Neutrophil (primary cell): Measurements from ENCODE around the gene KHDC4.

Experiments used
- H3K27ac ChIP-seq: fragments of 200-600 bp; sonication (generic); 2 replicates; pipeline ENCODE4 v1.5.1; 2016; ENCODE audit warnings: mild to moderate bottlenecking, moderate library complexity
- H3K27me3 ChIP-seq: fragments of 200-600 bp; sonication (generic); 2 replicates; pipeline ENCODE4 v1.6.0; 2016; ENCODE audit warnings: mild to moderate bottlenecking
- H3K36me3 ChIP-seq: fragments of 200-600 bp; sonication (generic); 2 replicates; pipeline ENCODE4 v1.5.1; 2017
- H3K4me1 ChIP-seq, 2 experiments: fragments of 200-600 bp in 1 of 2; sonication (generic) in 1 of 2; 1 replicate in 1 of 2; 2 replicates in 1 of 2; pipeline versions ENCODE4 v1.5.1 to v1.6.1; 2013 to 2016; ENCODE audit warnings: low read depth in 1 of 2, low read length in 1 of 2, mild to moderate bottlenecking in 1 of 2, moderate library complexity in 1 of 2; ENCODE audit not compliant: control insufficient read depth in 1 of 2, insufficient read depth in 1 of 2
- H3K4me3 ChIP-seq, 2 experiments: fragments of 200-600 bp in 1 of 2; sonication (generic) in 1 of 2; 1 replicate in 1 of 2; 2 replicates in 1 of 2; pipeline ENCODE4 v1.5.1; 2013 to 2016; ENCODE audit warnings: low read depth in 1 of 2, low read length in 1 of 2, mild to moderate bottlenecking in 1 of 2, moderate library complexity in 1 of 2
- H3K9me3 ChIP-seq: fragments of 200-600 bp; sonication (generic); 2 replicates; pipeline ENCODE4 v1.5.1; 2016
- TF ChIP-seq, protein P1 (sequence below): fragments of 200-600 bp; sonication (generic); IDR thresholded peaks from 2 replicates; pipeline ENCODE4 v1.5.1; 2016; ENCODE audit warnings: antibody characterized with exemption

KHDC4 gene

GRCh38 chr1:155934097-155934935 lies at the start of gene KHDC4:
KHDC4 (minus strand) TSS chr1:155934413; CDS start chr1:155934373, 40 bp downstream.
- H3K4me1 ChIP-seq = peaks cover 15 to 20% of the 10 kb centered on the region in 2 experiments
- H3K27ac ChIP-seq = peak within 1 kb of the TSS; percentile 88
- TF ChIP-seq, protein P1, sequence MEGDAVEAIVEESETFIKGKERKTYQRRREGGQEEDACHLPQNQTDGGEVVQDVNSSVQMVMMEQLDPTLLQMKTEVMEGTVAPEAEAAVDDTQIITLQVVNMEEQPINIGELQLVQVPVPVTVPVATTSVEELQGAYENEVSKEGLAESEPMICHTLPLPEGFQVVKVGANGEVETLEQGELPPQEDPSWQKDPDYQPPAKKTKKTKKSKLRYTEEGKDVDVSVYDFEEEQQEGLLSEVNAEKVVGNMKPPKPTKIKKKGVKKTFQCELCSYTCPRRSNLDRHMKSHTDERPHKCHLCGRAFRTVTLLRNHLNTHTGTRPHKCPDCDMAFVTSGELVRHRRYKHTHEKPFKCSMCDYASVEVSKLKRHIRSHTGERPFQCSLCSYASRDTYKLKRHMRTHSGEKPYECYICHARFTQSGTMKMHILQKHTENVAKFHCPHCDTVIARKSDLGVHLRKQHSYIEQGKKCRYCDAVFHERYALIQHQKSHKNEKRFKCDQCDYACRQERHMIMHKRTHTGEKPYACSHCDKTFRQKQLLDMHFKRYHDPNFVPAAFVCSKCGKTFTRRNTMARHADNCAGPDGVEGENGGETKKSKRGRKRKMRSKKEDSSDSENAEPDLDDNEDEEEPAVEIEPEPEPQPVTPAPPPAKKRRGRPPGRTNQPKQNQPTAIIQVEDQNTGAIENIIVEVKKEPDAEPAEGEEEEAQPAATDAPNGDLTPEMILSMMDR = peak; percentile 67
- no peaks in the 10 kb centered on the region for H3K27me3 ChIP-seq
- H3K4me3 ChIP-seq = peak within 1 kb of the TSS; percentile 82 to 86
- peaks cover 38% of the 10 kb centered on the region for H3K36me3 ChIP-seq
- H3K9me3 ChIP-seq = no peaks in the 10 kb centered on the region

- no peaks in the 10 kb centered on the region for H3K9me3 ChIP-seq
- no peaks in the 10 kb centered on the region for H3K27me3 ChIP-seq
- peaks cover 49 to 52% of the 10 kb centered on the region in 2 experiments for H3K4me1 ChIP-seq
- H3K36me3 ChIP-seq = no peaks in the 10 kb centered on the region
- H3K27ac ChIP-seq = peak overlapping the region; percentile 97
- no peak overlapping the region for H3K4me3 ChIP-seq
- TF ChIP-seq, protein P1 = no peak
These were observed 49.2 kb upstream of the KHDC4 start for GRCh38 chr1:155983191-155984024.

- TF ChIP-seq, protein P1 = no peak
- Histone ChIP-seq H3K4me3 (no peak overlapping the region), H3K4me1 (peaks cover 51 to 52% of the 10 kb centered on the region in 2 experiments), H3K36me3 (no peaks in the 10 kb centered on the region), H3K27ac (peak overlapping the region; percentile 97), H3K9me3 (no peaks in the 10 kb centered on the region), H3K27me3 (no peaks in the 10 kb centered on the region)
These were observed 47.9 kb upstream of the KHDC4 start for GRCh38 chr1:155982106-155982505.

- no peaks in the 10 kb centered on the region for H3K36me3 ChIP-seq
- no peaks in the 10 kb centered on the region for H3K27me3 ChIP-seq
- peak overlapping the region; percentile 48 to 81 for H3K4me3 ChIP-seq
- H3K9me3 ChIP-seq = no peaks in the 10 kb centered on the region
- TF ChIP-seq, protein P1 = no peak
- H3K27ac ChIP-seq = peak overlapping the region; percentile 97
- H3K4me1 ChIP-seq = peaks cover 52 to 57% of the 10 kb centered on the region in 2 experiments
These were observed 47.3 kb upstream of the KHDC4 start for GRCh38 chr1:155981266-155982088.
